HG02610 (cell line): ENCODE measurements around the gene PRMT7.

ENCODE experiments used
- ATAC-seq: cut with Tn5 transposase; IDR thresholded peaks from one replicate; pipeline ENCODE4 v1.9.1; 2021; ENCODE audit warnings: mild to moderate bottlenecking, moderate library complexity; ENCODE audit not compliant: unreplicated experiment

The PRMT7 gene

GRCh38 chr16:68387301-68387700 lies 76.5 kb downstream of the PRMT7 start:
- no peak for ATAC-seq

- no peak for ATAC-seq
Measured at GRCh38 chr16:68388124-68388523, 77.3 kb downstream of the PRMT7 start.

DNA sequence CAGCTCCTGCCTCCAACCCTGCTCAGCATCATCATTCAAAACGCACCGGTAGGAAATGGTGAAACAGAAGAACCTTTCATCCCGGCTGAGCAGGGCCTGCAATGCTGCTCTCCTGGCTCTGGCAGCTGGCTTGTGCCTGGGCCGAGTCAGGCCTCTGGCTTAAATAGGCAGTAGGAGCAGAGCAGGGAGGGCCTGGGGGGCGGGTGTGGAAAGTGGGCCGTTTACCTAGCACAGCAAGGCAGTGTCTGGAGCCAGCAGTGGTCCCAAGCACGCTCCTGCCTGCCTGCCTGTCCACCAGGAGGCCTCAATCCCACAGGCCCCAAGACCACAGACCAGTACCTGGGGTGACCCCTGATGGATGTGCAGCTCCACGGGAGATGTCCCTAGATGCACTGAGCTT lies 78.2 kb downstream of the PRMT7 start:
- no peak for ATAC-seq

GRCh38 chr16:68389750-68390371 lies 79.0 kb downstream of the PRMT7 start:
- ATAC-seq: no peak

GRCh38 chr16:68393333-68393732 lies 82.5 kb downstream of the PRMT7 start:
- no peak for ATAC-seq

GRCh38 chr16:68395167-68395786 lies 84.5 kb downstream of the PRMT7 start:
- no peak for ATAC-seq

DNA sequence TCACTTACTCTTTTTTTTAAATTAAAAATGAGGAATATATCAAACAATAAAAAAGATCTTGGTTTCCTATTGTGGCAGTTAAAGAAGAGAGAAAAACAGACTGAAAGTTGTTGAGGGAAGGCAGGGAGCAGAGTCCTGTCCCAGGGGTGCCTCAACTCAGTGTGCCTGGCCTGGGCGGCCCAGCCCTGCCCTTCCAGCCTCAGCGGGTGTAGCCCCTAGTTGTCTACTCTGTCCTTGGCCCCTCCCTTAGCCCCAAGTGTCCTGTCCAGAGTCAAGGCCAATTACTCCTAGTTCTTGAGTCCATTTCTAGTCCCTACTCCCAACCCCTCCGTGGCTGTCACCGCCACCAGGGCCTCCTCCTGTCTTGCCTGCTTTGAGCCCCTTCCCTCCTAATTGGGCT lies 85.0 kb downstream of the PRMT7 start:
- ATAC-seq: no peak

DNA sequence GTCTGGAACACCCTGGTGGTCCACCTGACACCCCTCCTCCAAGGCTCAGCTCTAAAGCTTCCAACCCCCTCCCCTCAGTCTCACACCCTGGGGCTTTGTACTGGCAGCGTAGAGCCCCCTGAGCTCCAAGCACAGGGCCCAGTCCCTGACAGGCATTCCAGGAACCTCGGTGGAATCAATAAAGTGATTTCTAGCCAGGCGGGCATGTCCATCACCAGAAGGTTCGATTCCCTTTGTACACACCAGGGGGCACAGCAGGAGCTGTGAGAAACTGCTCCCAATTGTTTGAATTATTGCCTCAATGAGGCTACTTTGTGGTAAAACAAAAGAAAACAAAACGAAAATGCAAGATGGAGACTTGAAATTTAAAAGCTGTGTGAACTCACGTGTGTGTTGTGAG lies 85.7 kb downstream of the PRMT7 start:
- ATAC-seq: no peak

DNA sequence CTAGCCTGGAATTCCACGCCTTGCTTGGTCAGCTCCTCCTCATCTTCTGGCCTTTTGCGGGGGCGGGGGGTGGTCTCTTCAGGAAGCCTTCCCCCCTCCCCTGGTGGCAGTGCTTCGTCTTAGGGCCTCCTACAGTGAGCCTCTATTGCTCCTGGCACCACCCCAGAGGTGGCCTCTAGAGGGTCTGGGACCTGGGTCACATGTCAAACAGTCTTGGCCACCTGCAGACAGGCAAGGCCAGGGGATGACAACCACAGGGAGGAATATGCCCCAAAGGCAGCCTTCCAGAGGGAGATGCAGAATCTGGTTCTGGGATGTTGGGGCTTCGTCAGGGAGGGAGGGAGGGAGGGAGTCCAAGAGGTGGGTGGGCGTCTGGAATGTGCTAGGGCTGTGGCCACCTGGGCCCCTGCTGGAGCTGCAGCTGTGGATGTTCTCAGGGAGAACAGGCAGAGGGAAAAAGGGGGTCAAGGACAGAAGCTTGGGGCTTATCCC lies 86.9 kb downstream of the PRMT7 start:
- no peak for ATAC-seq

DNA sequence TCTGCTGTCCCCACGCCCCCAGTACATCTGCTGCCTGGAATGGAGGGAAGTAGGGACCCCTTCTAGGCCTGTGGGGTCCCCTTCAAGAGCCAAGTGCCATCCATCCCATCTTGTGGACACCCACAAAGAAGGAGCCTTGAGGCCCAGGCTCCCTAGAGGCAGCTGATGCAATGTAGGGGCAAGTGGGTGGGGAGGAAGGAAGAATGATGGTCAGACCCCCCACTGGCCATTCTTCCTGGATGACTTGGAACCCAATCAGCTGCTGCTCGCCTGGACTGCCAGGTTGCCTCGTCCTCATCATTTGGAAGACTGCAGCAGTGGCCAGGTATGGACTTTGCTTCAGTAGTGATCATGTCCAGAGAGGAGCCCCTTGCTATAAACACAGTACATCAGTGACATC lies 88.6 kb downstream of the PRMT7 start:
- no peak for ATAC-seq

DNA sequence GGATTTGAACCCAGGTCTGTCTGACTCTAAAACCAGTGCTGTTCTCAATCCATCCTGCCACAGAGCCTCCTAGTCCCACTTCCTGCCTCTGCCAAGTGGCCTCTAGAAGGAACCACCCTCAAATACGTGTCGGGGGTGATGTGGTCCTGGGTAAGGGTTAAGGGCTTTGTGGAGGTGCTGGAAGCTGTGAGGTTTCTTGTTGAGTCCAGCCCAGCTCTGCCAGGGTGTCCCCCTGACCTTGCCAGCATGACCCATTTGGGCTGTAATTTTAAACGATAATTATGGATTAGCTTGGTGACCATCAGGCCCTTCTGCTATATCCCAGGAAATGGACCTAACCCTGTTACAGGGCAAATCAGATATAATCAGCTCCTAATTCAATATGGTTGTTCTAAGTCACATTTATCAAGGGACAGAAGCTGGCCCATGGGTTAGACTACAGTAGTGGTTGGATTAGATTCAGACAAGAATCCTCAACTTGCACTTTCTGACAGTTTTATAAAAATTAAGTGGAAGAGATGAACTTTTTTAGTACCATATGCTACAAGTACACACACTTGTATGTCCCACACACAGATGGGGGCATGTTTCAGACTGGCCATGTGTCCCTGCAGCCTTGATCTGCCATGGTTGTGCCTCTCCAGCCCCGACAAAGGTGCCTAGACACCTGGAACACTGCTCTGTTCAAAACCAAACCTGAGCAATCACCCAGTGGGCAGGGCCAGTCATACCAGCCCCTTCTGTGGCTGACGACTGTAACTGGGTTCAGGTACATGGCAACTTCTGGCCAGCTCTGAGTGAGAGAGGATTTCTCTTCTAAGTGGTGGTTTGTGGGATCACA lies 89.5 kb downstream of the PRMT7 start:
- ATAC-seq: no peak

DNA sequence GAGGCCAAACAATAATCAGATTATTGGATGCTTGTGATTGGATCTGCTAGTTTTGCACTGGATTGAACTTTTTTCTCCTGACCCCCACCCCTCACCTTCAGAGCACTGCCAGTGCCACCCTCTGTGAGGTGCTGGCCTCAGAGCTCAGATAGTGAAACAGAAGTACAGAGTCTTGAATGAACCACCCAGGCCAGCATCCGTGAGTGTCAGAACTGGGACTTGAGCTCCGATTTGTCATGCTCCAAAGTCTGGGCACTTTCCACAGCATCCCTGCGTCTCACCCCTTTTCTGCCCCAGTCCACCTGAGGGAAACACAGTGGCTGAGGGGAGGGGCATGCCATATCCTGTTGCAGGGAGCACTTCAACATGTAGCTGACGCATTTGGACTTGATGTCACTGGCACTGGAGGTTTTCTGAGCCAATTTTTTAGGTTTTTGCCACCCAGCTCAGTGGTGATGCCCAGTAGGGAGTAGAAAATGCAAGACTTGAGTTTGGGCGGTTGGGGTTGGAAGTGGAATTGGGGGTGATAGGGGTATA lies 90.2 kb downstream of the PRMT7 start:
- no peak for ATAC-seq

DNA sequence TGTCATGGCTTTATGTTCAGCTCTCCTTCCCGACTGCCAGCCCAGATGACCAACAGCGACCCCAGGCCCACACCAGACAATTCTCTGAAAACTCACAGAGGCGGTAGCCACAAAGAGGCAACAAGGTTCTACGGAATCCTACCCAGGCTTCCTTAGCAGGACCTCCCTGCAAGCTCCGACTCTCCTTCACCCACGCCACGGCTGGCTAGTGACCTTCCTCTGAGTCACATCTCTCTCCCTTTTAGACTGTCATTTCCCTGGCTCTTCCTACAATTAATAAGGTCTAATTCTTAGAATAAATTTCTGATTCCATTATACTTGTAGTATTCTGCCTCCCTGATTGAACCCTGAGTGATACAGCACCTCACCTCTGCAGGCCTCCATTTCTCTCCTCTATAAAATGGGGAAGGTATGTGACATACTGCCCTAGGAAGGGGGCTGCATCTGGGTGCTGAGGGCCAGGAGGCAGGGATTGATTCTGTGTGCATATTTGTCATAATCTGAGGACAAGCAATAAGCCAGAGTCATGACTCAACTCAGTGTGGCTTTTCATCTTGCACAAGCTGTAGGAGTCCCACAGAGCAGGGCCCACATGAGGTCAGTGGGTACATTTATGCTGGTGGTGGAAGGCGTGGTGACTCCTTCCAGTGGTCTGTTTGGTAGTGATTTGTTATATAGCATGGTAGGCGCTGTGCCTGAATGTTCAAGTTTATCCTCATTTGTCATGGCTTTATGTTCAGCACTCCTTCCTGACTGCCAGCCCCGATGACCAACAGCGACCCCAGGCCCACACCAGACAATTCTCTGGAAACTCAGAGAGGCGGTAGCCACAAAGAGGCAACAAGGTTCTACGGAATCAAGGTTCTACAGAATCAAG lies 91.3 kb downstream of the PRMT7 start:
- ATAC-seq: no peak

DNA sequence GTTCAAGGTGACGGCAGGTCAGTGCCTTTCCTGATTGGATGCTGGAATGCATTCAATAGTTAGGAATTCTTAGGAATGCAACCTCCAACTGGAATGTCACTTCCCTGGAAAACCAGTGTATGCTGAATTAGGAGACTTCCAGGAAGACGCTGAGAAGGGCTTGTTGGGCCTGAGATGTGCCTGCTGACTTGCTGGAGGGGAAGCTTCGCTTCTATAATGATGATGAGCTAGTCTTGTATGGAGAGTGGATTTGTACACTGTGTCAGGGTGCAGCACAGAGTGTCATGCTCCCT lies 91.9 kb downstream of the PRMT7 start:
- no peak for ATAC-seq

DNA sequence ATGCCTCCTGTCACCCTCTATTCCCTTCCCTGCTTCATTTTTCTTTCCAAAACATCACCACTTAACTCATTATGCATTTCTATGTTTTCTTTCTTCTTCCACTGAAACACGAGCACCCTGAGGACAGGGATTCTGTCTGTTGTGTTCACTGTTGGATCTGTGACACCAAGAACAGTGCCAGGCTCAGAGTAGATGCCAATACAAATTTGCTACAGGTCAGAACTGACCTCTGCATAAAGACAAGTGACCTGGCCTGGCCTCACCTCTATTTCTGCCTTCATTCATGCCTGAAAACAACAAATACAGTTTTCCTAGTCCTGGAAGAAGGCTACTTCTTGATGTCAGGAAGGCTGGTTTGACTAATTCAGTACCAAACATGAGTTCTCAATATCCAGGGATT lies 92.4 kb downstream of the PRMT7 start:
- no peak for ATAC-seq

DNA sequence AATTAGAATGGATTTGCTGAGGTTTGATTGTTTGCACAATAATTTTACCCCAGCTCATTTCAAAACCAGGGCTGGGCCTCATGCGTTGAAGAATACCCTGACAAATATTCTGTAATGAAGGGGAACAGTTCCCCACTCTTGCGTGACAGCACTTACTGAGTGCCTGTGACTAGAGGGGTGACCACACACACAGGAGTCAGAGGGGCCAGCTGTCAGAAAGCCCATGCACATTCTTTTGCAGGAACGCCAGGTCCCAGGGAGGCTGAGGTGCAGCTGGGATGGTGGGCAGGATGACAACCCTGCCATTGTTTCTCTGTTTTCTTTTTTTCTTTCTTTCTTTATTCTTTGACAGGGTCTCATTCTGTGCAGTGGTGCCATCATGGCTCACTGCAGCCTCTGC lies 92.9 kb downstream of the PRMT7 start:
- ATAC-seq: no peak

DNA sequence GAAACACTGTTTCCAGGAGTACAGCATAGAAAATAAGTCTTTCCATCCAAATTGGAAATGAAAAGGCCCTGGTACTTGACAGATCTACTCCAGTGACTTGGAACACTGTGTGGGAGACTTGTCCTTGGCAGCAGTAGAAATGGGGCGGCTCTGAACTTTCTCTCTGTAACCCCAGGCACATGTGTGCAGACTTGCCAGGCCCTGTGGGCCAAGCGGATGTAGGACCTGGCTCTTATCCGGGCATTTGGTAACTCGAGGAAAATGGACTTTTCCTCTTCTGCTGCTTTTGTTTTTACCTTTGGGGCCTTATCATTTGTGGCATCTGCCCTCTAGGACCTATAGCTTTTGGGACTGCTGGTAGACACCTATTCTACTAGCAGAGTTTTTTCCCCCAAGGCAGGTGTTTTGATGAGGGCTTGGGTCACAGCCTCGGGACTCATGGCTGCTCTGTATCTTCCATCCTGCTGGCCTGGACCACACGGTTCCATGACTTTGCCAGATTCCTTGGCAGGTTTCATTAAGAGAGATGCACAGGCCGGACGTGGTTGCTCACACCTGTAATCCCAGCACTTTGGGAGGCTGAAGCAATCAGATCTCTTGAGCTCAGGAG lies 94.0 kb downstream of the PRMT7 start:
- no peak for ATAC-seq

GRCh38 chr16:68406458-68407152 lies 95.8 kb downstream of the PRMT7 start:
- no peak for ATAC-seq
